ENCODE measurements around the gene DPP9.
"Not testable (repeated sequence)": the region's sequence is repeated elsewhere in the genome, so short reads cannot be mapped to it uniquely, and the experiment has no call there.

Gene DPP9

DNA sequence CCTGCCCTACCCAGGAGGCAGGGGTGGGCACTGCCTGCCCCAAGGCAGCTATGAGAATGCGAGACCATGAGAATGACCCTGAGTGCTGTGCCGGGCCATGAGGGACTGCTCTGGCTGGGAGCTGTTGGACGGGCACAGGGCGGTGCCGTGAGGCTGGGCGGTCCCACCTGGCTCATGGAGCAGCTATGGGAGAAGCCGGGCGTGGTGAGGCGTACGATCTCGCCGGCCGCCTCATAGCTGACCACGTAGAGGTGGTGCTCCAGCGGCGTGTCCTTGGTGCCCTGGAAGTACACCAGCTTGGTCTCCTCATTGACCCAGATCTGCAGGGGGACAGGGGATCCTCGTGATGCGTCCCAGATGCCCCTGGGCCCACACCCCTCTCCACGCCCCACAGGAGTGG, 34.2 kb downstream of the DPP9 start:
- TF ChIP-seq, protein P1, sequence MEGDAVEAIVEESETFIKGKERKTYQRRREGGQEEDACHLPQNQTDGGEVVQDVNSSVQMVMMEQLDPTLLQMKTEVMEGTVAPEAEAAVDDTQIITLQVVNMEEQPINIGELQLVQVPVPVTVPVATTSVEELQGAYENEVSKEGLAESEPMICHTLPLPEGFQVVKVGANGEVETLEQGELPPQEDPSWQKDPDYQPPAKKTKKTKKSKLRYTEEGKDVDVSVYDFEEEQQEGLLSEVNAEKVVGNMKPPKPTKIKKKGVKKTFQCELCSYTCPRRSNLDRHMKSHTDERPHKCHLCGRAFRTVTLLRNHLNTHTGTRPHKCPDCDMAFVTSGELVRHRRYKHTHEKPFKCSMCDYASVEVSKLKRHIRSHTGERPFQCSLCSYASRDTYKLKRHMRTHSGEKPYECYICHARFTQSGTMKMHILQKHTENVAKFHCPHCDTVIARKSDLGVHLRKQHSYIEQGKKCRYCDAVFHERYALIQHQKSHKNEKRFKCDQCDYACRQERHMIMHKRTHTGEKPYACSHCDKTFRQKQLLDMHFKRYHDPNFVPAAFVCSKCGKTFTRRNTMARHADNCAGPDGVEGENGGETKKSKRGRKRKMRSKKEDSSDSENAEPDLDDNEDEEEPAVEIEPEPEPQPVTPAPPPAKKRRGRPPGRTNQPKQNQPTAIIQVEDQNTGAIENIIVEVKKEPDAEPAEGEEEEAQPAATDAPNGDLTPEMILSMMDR (IDR thresholded peaks at IDR 0.05; ENCODE audit: insufficient read depth, low read depth, low read length, missing control alignments): no peak
- DNase-seq (ENCODE audit: low read depth): no peak
- H3K4me3 ChIP-seq (ENCODE audit: low read depth, low read length): no peak overlapping the region

DNA sequence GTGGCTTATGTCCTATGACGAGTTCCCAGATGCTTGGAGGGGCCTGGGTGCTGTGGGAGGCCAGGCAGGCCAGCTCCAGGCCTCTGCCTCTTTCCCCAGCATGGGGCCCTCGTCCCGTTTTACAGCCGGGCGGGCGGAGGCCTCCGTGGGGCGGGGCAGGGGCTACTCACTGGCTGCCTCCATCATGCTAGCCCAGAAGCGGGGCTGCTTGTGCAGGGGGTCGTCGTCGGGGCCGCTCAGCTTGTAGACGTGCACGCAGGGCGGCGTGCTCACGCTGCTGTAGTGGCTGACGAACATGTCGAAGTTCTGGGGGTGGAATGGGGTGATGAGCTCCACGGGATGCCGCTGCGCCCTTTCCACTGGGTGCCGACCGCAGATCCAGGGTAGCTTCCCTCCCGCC, 35.1 kb downstream of the DPP9 start:
- no peak for DNase-seq (ENCODE audit: low read depth)
- no peak overlapping the region for H3K4me3 ChIP-seq (ENCODE audit: low read depth, low read length)
- TF ChIP-seq, protein P1 (IDR thresholded peaks at IDR 0.05; ENCODE audit: insufficient read depth, low read depth, low read length, missing control alignments): no peak

DNA sequence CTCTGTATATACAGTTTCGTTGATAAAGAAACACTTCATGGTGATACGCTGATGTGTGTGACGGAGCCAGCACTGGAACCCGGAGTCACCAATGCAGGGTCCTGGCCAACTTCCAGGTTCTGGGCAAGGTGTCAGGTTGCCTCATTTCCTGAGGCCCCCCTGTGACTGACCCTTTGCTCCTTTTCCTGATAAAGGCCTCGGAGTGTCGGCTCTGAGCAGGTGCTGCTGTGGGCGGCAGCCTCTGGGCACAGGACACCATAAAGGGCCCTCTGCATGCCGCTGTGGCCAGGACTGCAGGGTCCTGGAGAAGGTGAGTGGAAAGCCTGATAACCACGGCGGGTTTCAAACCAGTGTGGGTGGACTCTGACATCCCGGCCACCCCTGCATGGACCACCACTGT, 36.2 kb downstream of the DPP9 start:
- TF ChIP-seq, protein P1 (IDR thresholded peaks at IDR 0.05; ENCODE audit: insufficient read depth, low read depth, low read length, missing control alignments): no peak
- H3K4me3 ChIP-seq (ENCODE audit: low read depth, low read length): no peak overlapping the region
- no peak for DNase-seq (ENCODE audit: low read depth)

DNA sequence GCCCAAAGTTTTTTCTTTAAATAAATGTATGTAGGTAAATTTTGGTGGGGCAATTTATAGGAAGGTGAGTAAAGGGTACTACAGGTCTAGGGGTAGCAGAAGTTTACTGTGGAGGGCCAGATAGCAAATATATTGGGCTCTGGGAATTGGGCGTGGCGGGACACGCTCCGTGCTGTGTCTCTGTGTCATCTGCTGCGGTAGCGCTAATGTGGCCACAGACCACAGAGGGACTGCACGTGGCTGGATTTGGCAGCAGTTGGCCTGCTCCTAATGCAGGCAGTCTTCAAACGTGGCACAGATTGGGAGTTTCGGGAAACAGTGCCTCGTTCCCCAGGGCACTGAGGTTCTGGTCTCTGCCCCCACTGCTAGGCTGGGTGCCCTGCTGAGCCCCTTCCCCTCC, 36.9 kb downstream of the DPP9 start:
- DNase-seq (ENCODE audit: low read depth): no peak
- TF ChIP-seq, protein P1 (IDR thresholded peaks at IDR 0.05; ENCODE audit: insufficient read depth, low read depth, low read length, missing control alignments): no peak
- no peak overlapping the region for H3K4me3 ChIP-seq (ENCODE audit: low read depth, low read length)

DNA sequence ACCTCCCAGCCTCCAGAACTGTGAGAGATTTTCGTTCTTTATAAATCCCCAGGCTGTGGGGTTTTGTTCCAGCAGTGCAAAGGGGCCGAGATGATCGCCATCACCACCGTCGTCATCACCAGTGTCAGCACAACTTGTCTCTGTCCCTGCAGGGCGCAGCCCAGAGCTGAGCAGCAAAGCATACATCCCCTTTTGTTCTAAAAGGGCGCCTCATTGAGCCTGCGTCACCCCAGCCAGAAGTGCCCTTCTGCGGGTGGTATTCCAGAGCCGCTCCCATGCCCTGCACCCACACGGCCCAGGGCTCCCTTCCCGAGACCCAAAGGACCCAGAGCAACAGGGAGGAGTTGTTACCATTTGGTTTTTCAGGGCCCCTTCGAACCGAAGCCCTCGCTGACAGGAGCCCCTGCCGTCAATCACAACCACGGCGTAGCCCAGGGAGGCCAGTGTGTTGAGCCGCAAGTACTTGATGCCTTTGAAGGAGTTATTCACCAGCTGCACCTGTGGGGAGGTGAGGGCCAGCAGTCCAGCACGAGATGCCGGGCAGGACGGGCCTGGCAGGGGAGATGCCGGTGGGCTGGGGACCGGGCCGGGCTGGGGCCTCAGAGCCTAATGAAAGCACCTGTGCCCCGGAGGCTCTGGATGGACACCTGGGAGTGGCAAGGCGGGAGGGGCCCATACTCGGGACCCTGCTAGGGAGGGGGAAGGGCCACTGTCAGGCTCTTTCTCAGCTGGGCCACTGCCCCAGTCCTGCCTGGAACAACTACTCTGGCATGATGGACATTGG, 39.1 kb downstream of the DPP9 start:
- DNase-seq (ENCODE audit: low read depth): no peak

DNA sequence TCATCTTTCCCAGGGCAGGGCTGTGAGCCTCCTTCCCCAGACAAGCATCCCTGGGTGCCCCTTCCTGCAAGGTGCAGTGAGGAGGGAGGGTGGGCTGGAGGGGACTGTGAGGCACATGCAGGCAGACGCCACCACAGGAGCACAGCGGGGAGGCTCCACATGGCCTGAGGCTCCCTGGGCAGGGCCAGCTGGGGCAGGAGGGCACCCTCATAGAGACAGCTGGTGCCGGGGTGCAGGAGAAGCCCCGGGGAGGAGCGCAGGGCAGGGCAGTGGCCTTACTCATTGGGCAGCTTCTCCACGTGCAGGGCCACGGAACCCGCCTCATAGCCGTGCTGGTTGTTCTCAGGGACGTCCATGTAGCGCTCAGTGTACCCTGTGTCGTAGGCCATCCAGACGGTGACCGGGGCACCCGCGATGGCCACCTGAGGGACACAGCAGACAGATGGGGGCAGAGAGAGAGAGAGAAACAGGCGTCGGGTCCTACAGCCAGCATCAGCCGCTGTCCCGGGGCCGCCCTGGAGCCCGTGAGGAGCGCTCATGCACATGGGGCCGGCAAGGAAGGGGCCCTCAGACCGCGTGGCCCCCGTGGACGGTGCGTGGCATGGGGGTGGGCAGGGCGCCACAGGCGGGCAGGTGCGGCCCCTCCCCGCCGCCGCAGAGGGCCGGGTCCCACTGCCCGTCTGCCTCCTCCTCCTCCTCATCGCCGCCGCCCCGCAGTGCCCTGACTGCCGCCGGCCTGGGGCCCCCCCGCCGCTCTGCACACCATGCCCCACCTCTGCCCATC, 41.0 kb downstream of the DPP9 start:
- TF ChIP-seq, protein P1 (IDR thresholded peaks at IDR 0.05; ENCODE audit: insufficient read depth, low read depth, low read length, missing control alignments): no peak
- no peak for DNase-seq (ENCODE audit: low read depth)
- no peak overlapping the region for H3K4me3 ChIP-seq (ENCODE audit: low read depth, low read length)

More for the DNA sequence above, 39.1 kb downstream of the DPP9 start:
- TF ChIP-seq, protein P1 (IDR thresholded peaks at IDR 0.05; ENCODE audit: insufficient read depth, low read depth, low read length, missing control alignments): no peak
- H3K4me3 ChIP-seq (ENCODE audit: low read depth, low read length): no peak overlapping the region

DNA sequence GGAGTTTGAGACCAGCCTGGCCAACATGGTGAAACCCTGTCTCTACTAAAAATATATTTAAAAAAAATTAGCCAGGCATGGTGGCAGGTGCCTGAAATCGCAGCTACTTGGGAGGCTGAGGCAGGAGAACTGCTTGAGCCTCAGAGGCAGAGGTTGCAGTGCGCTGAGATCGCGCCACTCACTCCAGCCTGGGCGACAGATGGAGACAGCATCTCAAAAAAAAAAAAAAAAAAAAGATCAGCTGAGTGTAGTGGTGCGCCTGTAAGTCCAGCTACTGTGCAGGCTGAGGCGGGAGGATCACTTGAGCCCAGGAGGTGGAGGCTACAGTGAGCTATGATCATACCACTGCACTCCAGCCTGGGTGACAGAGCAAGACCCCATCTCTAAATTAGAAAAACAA, 43.6 kb downstream of the DPP9 start:
- not testable (repeated sequence) for H3K4me3 ChIP-seq (ENCODE audit: low read depth, low read length); DNase-seq (ENCODE audit: low read depth)

All from GM12865 (cell line).